Panc1 (cell line): ENCODE measurements around the gene RALGAPA1.

Experiments
- POLR2AphosphoS5 ChIP-seq: IDR thresholded peaks from 2 replicates; pipeline ENCODE4 v1.6.1; 2012; ENCODE audit warnings: mild to moderate bottlenecking, low read depth, low read length, moderate library complexity
- SIN3A ChIP-seq: IDR thresholded peaks from 2 replicates; pipeline ENCODE4 v1.6.1; 2012; ENCODE audit warnings: low read depth, mild to moderate bottlenecking, low read length, moderate library complexity, borderline replicate concordance; ENCODE audit not compliant: insufficient read depth
- TF ChIP-seq, protein P1 (sequence below): fragments of 450-650 bp; IDR thresholded peaks from 2 replicates; pipeline ENCODE4 v1.5.1; 2017; ENCODE audit warnings: mild to moderate bottlenecking

DNA sequence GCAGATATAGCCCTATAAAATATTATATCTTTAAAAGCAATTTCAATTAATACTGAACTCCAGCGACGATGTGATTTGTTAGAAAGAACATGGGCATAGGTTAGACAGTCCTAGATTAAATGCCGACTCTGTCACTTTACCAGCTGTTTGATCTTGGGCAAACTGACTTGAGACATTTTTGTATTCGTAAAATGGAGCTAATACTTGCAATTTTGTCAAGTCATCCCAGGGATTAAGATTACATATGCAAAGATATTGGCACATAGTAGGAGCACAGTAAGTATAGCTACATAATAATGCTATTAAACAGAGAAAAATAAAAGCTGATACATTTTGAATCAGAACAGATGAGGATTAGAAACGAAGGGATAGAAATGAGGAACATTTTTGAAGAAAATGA is 266.1 kb downstream of the RALGAPA1 start:
- TF ChIP-seq, protein P1, sequence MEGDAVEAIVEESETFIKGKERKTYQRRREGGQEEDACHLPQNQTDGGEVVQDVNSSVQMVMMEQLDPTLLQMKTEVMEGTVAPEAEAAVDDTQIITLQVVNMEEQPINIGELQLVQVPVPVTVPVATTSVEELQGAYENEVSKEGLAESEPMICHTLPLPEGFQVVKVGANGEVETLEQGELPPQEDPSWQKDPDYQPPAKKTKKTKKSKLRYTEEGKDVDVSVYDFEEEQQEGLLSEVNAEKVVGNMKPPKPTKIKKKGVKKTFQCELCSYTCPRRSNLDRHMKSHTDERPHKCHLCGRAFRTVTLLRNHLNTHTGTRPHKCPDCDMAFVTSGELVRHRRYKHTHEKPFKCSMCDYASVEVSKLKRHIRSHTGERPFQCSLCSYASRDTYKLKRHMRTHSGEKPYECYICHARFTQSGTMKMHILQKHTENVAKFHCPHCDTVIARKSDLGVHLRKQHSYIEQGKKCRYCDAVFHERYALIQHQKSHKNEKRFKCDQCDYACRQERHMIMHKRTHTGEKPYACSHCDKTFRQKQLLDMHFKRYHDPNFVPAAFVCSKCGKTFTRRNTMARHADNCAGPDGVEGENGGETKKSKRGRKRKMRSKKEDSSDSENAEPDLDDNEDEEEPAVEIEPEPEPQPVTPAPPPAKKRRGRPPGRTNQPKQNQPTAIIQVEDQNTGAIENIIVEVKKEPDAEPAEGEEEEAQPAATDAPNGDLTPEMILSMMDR, result no peak
- TF ChIP-seq POLR2AphosphoS5 (no peak), SIN3A (no peak)
